ENCODE results near the gene CCDC50. TPM values are rescaled to one million over a fixed set of nuclear protein-coding genes. Genes with fewer than 3 reads are reported as not detected.

The CCDC50 gene
- total RNA-seq, 1 donor from 2014 or later: 51.2 TPM

DNA sequence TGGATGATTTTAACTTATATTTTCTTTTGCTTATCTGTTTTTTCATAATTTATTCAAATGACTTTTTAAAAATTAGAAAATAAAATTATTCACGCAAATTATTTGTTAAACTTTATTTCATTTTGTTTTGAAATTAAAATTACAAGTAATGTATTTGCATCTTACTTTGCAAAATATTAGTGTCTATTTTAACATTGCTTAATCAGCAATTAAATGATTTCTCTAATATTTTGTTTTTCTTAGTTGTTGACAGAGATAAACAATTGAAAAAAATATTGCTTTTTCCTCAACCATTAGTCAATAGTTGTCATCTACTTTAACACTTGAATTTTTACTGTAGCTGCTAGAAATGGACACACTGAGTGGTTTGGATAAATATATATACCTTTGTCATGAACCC lies 99.0 kb downstream of the CCDC50 start:
- no peak for DNase-seq (ENCODE audit: low spot score)
- no peaks in the 10 kb centered on the region for H3K27me3 ChIP-seq
- no peaks in the 10 kb centered on the region for H3K36me3 ChIP-seq
- H3K27ac ChIP-seq: no peak overlapping the region
- TF ChIP-seq EZH2phosphoT487 (IDR thresholded peaks at IDR 0.05): no peak
- no peak for TF ChIP-seq EZH2 (IDR thresholded peaks at IDR 0.05)
- TF ChIP-seq, protein P1, sequence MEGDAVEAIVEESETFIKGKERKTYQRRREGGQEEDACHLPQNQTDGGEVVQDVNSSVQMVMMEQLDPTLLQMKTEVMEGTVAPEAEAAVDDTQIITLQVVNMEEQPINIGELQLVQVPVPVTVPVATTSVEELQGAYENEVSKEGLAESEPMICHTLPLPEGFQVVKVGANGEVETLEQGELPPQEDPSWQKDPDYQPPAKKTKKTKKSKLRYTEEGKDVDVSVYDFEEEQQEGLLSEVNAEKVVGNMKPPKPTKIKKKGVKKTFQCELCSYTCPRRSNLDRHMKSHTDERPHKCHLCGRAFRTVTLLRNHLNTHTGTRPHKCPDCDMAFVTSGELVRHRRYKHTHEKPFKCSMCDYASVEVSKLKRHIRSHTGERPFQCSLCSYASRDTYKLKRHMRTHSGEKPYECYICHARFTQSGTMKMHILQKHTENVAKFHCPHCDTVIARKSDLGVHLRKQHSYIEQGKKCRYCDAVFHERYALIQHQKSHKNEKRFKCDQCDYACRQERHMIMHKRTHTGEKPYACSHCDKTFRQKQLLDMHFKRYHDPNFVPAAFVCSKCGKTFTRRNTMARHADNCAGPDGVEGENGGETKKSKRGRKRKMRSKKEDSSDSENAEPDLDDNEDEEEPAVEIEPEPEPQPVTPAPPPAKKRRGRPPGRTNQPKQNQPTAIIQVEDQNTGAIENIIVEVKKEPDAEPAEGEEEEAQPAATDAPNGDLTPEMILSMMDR (IDR thresholded peaks at IDR 0.05): no peak
- H3K36me3 Mint-ChIP-seq: no peaks in the 10 kb centered on the region
- H3K9ac ChIP-seq: no peak overlapping the region
- no peaks in the 10 kb centered on the region for H3F3A ChIP-seq (ENCODE audit: low read depth)
- no peaks in the 10 kb centered on the region for H3K9me3 ChIP-seq (ENCODE audit: low read depth)
- H3K4me3 Mint-ChIP-seq: no peak overlapping the region
- H3K4me1 ChIP-seq: no peaks in the 10 kb centered on the region
- no peaks in the 10 kb centered on the region for H3K27me3 Mint-ChIP-seq (ENCODE audit: insufficient read depth, low read depth)
- peaks cover under 1% of the 10 kb centered on the region for H3K9me3 Mint-ChIP-seq
- no peaks in the 10 kb centered on the region for H4K20me1 ChIP-seq (ENCODE audit: low read depth)
- no peak overlapping the region for H3K4me2 ChIP-seq
- H3K4me1 Mint-ChIP-seq: peaks cover 7% of the 10 kb centered on the region
- H3K79me2 ChIP-seq (ENCODE audit: low read depth): no peaks in the 10 kb centered on the region
- H3K4me3 ChIP-seq: no peak overlapping the region
- no peak overlapping the region for H2AFZ ChIP-seq (replicated peaks)
- no peak overlapping the region for H3K27ac Mint-ChIP-seq

DNA sequence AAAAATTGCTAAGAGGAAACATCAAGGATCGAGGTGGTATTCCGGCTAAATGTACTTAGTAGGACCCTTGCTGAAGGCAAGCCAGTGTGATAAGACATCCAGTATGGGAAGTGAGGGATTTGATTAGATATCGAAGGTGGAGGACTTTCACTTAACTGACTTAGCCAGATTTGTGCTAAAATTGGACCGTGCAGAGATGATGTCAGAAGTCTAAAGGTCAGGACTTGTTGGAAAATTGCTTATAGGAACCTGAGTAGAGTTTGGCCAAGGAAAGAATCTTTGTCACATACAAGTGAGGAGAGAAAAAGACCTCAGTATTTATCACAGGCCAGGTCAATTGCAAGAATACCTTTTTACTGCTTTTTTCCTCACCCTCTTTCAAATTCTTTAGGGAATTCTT lies 100.9 kb downstream of the CCDC50 start:
- Mint-ChIP-seq H3K27me3 (ENCODE audit: insufficient read depth, low read depth) (peaks cover 2% of the 10 kb centered on the region), H3K9me3 (no peaks in the 10 kb centered on the region), H3K36me3 (no peaks in the 10 kb centered on the region), H3K4me3 (no peak overlapping the region), H3K27ac (no peak overlapping the region), H3K4me1 (peaks cover 2% of the 10 kb centered on the region)
- H3K4me3 ChIP-seq: no peak overlapping the region
- no peaks in the 10 kb centered on the region for H3K36me3 ChIP-seq
- DNase-seq (ENCODE audit: low spot score): no peak
- H4K20me1 ChIP-seq (ENCODE audit: low read depth): no peaks in the 10 kb centered on the region
- H3K4me2 ChIP-seq: no peak overlapping the region
- no peaks in the 10 kb centered on the region for H3F3A ChIP-seq (ENCODE audit: low read depth)
- TF ChIP-seq EZH2phosphoT487 (IDR thresholded peaks at IDR 0.05): no peak
- no peak for TF ChIP-seq EZH2 (IDR thresholded peaks at IDR 0.05)
- TF ChIP-seq, protein P1 (IDR thresholded peaks at IDR 0.05): no peak
- no peak overlapping the region for H2AFZ ChIP-seq (replicated peaks)
- no peaks in the 10 kb centered on the region for H3K79me2 ChIP-seq (ENCODE audit: low read depth)
- H3K9me3 ChIP-seq (ENCODE audit: low read depth): no peaks in the 10 kb centered on the region
- H3K27me3 ChIP-seq: no peaks in the 10 kb centered on the region
- no peaks in the 10 kb centered on the region for H3K4me1 ChIP-seq
- no peak overlapping the region for H3K27ac ChIP-seq
- no peak overlapping the region for H3K9ac ChIP-seq

DNA sequence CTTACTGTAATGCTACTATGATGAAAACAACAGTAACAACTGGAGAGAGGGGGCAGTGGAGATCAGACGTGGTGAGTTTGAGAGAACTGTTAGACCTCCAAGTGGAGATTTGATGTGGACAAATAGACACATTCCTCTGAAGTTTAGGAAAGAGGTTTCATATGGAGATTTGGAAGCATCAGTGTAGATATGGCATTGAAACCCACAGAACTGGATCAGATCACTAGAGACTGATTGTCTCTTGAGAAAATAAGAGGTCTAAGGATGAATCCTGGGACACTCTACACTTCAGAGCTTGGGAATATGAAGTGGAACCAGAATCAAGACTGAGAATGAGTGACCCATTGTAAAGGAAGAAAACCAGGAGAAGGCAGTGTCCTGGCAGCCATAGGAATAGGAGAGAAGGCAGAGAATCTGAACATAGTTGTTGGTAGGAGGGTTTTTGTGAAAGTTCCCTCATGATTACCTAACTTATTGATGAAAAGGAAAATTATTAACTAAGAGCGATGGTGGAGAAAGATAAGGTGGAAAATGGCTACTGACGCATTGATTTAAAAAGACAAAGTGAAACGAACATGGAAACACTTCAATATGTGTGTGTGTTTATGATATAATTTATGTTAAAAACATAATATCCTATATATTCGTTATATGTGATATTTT lies 102.1 kb downstream of the CCDC50 start:
- Mint-ChIP-seq H3K36me3 (no peaks in the 10 kb centered on the region), H3K27ac (no peak overlapping the region), H3K9me3 (no peaks in the 10 kb centered on the region), H3K27me3 (ENCODE audit: insufficient read depth, low read depth) (peaks cover 2% of the 10 kb centered on the region), H3K4me3 (no peak overlapping the region), H3K4me1 (no peaks in the 10 kb centered on the region)
- H3K36me3 ChIP-seq: no peaks in the 10 kb centered on the region
- no peaks in the 10 kb centered on the region for H3K4me1 ChIP-seq
- no peak overlapping the region for H3K4me3 ChIP-seq
- H2AFZ ChIP-seq (replicated peaks): no peak overlapping the region
- no peaks in the 10 kb centered on the region for H3K27me3 ChIP-seq
- no peaks in the 10 kb centered on the region for H3F3A ChIP-seq (ENCODE audit: low read depth)
- no peaks in the 10 kb centered on the region for H3K79me2 ChIP-seq (ENCODE audit: low read depth)
- DNase-seq (ENCODE audit: low spot score): no peak
- no peak overlapping the region for H3K4me2 ChIP-seq
- H3K9me3 ChIP-seq (ENCODE audit: low read depth): no peaks in the 10 kb centered on the region
- TF ChIP-seq EZH2 (IDR thresholded peaks at IDR 0.05): no peak
- TF ChIP-seq, protein P1 (IDR thresholded peaks at IDR 0.05): no peak
- no peak for TF ChIP-seq EZH2phosphoT487 (IDR thresholded peaks at IDR 0.05)
- no peak overlapping the region for H3K9ac ChIP-seq
- H4K20me1 ChIP-seq (ENCODE audit: low read depth): no peaks in the 10 kb centered on the region
- H3K27ac ChIP-seq: no peak overlapping the region

All from neural progenitor cell (in vitro differentiated cells).